Measurements from ENCODE around the gene XRCC1.

The XRCC1 gene

DNA sequence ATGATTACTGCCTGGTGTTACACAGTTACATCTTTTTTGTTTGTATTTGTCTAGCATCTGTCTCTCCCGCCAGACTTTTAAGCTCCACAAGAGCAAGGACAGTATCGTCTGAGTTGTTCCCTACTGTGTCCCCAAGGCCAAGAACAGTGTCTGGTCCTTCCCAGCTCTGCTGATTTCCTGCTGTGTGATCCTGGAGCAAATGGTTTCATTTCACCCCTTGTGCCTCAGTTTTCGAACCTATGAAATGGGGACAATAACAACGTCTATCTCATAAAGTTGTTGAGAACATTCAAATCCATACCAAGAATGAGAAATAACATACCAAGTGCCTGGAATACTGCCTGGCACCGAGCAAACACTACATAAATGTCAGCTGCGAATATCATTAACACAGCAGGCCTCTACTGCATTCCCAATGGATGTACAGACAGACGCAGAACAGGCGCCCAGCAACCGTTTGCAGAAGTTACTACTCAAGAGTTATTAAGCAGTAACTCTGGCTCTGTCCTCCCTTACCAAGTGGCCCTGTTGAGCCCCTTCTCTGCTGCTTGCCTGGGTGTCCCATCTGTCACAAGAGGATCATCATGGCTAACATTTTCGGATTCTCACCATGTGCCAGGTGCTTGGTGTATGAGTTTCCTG lies 11.4 kb downstream of the XRCC1 start:
- no peaks in the 10 kb centered on the region for H3K4me1 ChIP-seq (ENCODE audit: control insufficient read depth, insufficient read depth, low read length)
- no peaks in the 10 kb centered on the region for H3K27me3 ChIP-seq (ENCODE audit: control insufficient read depth, insufficient read depth, low read length)
- H3K36me3 ChIP-seq (ENCODE audit: control insufficient read depth, insufficient read depth, low read length) = peaks cover 12% of the 10 kb centered on the region
- no peak overlapping the region for H3K4me3 ChIP-seq (ENCODE audit: low read depth, low read length)
- H3K9me3 ChIP-seq (ENCODE audit: control insufficient read depth, insufficient read depth, low read length) = no peaks in the 10 kb centered on the region
- no peak overlapping the region for H3K9ac ChIP-seq (ENCODE audit: low read depth, low read length)

DNA sequence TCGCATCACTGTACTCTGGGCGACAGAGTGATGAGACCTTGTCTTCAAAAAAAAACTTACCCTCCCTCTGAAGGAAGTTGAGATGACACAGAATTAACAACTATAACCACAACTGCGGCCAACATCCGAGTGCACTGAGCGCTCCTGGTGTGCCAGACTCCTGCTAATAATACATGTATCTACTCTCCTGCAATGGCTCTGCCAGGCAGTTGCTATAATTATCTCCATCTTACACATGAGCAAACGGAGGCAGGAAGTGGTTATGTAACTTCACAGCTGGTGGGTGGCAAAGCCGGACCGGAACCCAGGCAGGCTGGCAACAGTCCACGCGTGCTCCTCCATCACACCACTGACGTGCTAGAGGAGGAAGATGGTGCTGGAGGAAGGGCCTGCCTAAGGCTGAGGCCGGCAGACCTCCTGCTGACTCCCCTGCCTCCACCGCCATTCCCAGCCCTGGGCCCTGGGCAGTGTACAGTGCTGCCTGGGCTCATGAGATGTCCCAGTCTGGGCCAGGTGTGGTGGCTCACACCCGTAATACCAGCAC lies 12.6 kb downstream of the XRCC1 start:
- no peak overlapping the region for H3K9ac ChIP-seq (ENCODE audit: low read depth, low read length)
- no peaks in the 10 kb centered on the region for H3K27me3 ChIP-seq (ENCODE audit: control insufficient read depth, insufficient read depth, low read length)
- no peaks in the 10 kb centered on the region for H3K9me3 ChIP-seq (ENCODE audit: control insufficient read depth, insufficient read depth, low read length)
- H3K4me3 ChIP-seq (ENCODE audit: low read depth, low read length) = no peak overlapping the region
- no peaks in the 10 kb centered on the region for H3K4me1 ChIP-seq (ENCODE audit: control insufficient read depth, insufficient read depth, low read length)
- H3K36me3 ChIP-seq (ENCODE audit: control insufficient read depth, insufficient read depth, low read length) = peaks cover 12% of the 10 kb centered on the region

DNA sequence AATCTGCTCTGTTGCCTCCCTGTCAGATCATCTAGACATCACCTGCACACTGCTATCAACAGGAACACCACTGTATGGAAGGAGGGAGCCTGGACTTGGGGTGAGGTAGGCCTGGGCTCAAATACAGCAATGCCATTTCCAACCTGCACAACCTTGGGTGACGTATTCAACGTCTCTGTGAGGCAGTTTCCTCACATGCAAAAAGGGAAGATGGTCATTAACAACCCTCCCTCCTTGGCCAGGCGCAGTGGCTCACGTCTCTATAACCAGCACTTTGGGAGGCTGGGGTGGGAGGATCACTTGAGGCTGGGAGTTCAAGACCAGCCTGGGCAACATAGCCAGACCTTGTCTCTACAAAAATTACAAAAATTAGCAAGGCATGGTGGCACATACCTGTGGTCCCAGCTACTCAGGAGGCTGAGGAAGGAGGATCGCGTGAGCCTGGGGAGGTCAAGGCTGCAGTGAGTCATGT lies 13.1 kb downstream of the XRCC1 start:
- no peaks in the 10 kb centered on the region for H3K4me1 ChIP-seq (ENCODE audit: control insufficient read depth, insufficient read depth, low read length)

GRCh38 chr19:43561139-43561970 lies 14.0 kb downstream of the XRCC1 start:
- H3K4me1 ChIP-seq (ENCODE audit: control insufficient read depth, insufficient read depth, low read length) = no peaks in the 10 kb centered on the region

More for the DNA sequence above, 13.1 kb downstream of the XRCC1 start:
- H3K4me3 ChIP-seq (ENCODE audit: low read depth, low read length) = no peak overlapping the region
- H3K36me3 ChIP-seq (ENCODE audit: control insufficient read depth, insufficient read depth, low read length) = peaks cover 12% of the 10 kb centered on the region
- no peak overlapping the region for H3K9ac ChIP-seq (ENCODE audit: low read depth, low read length)
- no peaks in the 10 kb centered on the region for H3K27me3 ChIP-seq (ENCODE audit: control insufficient read depth, insufficient read depth, low read length)
- no peaks in the 10 kb centered on the region for H3K9me3 ChIP-seq (ENCODE audit: control insufficient read depth, insufficient read depth, low read length)

DNA sequence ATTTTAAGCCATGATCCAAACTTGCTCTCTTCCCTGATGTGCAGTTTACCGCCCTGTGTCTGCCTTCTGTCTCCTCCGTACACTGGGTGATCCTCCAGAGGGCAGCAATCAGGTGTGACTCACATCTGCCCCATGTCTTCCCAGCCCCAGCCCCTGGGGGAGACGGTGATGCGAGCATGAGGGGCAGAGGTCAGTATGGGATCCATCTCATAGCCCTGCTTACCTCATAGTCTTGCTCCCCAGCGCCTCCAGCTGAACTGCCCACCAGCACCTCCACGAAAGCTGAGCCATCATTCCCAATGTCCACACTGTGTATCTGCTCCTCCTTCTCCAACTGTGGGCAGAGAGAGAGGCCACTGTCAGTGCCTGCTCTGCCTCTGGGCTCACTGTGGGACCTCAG lies 14.6 kb downstream of the XRCC1 start:
- no peak overlapping the region for H3K9ac ChIP-seq (ENCODE audit: low read depth, low read length)
- H3K4me3 ChIP-seq (ENCODE audit: low read depth, low read length) = no peak overlapping the region
- H3K36me3 ChIP-seq (ENCODE audit: control insufficient read depth, insufficient read depth, low read length) = peaks cover 12% of the 10 kb centered on the region
- H3K27me3 ChIP-seq (ENCODE audit: control insufficient read depth, insufficient read depth, low read length) = no peaks in the 10 kb centered on the region
- no peaks in the 10 kb centered on the region for H3K4me1 ChIP-seq (ENCODE audit: control insufficient read depth, insufficient read depth, low read length)
- no peaks in the 10 kb centered on the region for H3K9me3 ChIP-seq (ENCODE audit: control insufficient read depth, insufficient read depth, low read length)

More at GRCh38 chr19:43561139-43561970, 14.0 kb downstream of the XRCC1 start:
- no peaks in the 10 kb centered on the region for H3K27me3 ChIP-seq (ENCODE audit: control insufficient read depth, insufficient read depth, low read length)
- H3K4me3 ChIP-seq (ENCODE audit: low read depth, low read length) = no peak overlapping the region
- H3K9me3 ChIP-seq (ENCODE audit: control insufficient read depth, insufficient read depth, low read length) = no peaks in the 10 kb centered on the region
- H3K36me3 ChIP-seq (ENCODE audit: control insufficient read depth, insufficient read depth, low read length) = peaks cover 12% of the 10 kb centered on the region
- no peak overlapping the region for H3K9ac ChIP-seq (ENCODE audit: low read depth, low read length)

- Histone ChIP-seq H3K4me1 (ENCODE audit: control insufficient read depth, insufficient read depth, low read length) (no peaks in the 10 kb centered on the region), H3K4me3 (ENCODE audit: low read depth, low read length) (no peak overlapping the region), H3K9ac (ENCODE audit: low read depth, low read length) (no peak overlapping the region), H3K27me3 (ENCODE audit: control insufficient read depth, insufficient read depth, low read length) (no peaks in the 10 kb centered on the region), H3K9me3 (ENCODE audit: control insufficient read depth, insufficient read depth, low read length) (no peaks in the 10 kb centered on the region), H3K36me3 (ENCODE audit: control insufficient read depth, insufficient read depth, low read length) (peaks cover 29% of the 10 kb centered on the region)
Measured at GRCh38 chr19:43555185-43555770, 20.0 kb downstream of the XRCC1 start.

DNA sequence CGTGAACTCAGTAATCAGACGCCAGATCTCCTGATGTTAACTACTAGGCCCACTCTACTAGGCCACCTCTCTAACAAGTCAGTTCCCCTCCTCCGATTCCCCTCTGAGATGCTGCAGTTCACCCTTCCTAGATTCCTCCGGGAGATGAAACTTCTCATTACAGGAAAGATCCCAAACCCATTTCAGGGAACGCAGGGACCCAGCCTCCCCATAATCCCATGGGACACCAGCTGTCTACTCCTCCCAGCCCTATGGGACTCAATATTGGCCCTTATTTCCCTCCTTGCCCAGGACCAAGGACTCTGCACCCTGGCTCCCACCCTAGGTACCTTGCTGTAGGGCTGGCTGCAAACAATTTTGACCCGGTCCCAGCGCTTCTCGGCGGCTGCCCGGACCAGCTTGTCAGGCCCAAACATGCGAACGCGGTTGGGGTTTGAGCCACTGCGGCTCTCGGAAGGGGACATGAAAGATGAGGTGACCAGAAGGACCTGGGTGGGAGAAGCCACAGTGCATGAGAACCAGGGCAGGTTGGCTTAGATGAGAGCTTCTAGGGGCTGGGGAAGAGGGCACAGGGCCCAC lies 20.9 kb downstream of the XRCC1 start:
- no peaks in the 10 kb centered on the region for H3K9me3 ChIP-seq (ENCODE audit: control insufficient read depth, insufficient read depth, low read length)
- H3K27me3 ChIP-seq (ENCODE audit: control insufficient read depth, insufficient read depth, low read length) = no peaks in the 10 kb centered on the region
- no peaks in the 10 kb centered on the region for H3K4me1 ChIP-seq (ENCODE audit: control insufficient read depth, insufficient read depth, low read length)
- no peak overlapping the region for H3K4me3 ChIP-seq (ENCODE audit: low read depth, low read length)
- H3K36me3 ChIP-seq (ENCODE audit: control insufficient read depth, insufficient read depth, low read length) = peaks cover 34% of the 10 kb centered on the region
- no peak overlapping the region for H3K9ac ChIP-seq (ENCODE audit: low read depth, low read length)

GRCh38 chr19:43553656-43554055 lies 21.7 kb downstream of the XRCC1 start:
- Histone ChIP-seq H3K36me3 (ENCODE audit: control insufficient read depth, insufficient read depth, low read length) (peaks cover 34% of the 10 kb centered on the region), H3K4me3 (ENCODE audit: low read depth, low read length) (no peak overlapping the region), H3K4me1 (ENCODE audit: control insufficient read depth, insufficient read depth, low read length) (no peaks in the 10 kb centered on the region), H3K9me3 (ENCODE audit: control insufficient read depth, insufficient read depth, low read length) (no peaks in the 10 kb centered on the region), H3K27me3 (ENCODE audit: control insufficient read depth, insufficient read depth, low read length) (no peaks in the 10 kb centered on the region), H3K9ac (ENCODE audit: low read depth, low read length) (no peak overlapping the region)

- no peaks in the 10 kb centered on the region for H3K4me1 ChIP-seq (ENCODE audit: control insufficient read depth, insufficient read depth, low read length)
- H3K27me3 ChIP-seq (ENCODE audit: control insufficient read depth, insufficient read depth, low read length) = no peaks in the 10 kb centered on the region
- no peaks in the 10 kb centered on the region for H3K9me3 ChIP-seq (ENCODE audit: control insufficient read depth, insufficient read depth, low read length)
- H3K4me3 ChIP-seq (ENCODE audit: low read depth, low read length) = no peak overlapping the region
- no peak overlapping the region for H3K9ac ChIP-seq (ENCODE audit: low read depth, low read length)
- peaks cover 34% of the 10 kb centered on the region for H3K36me3 ChIP-seq (ENCODE audit: control insufficient read depth, insufficient read depth, low read length)
Measured at GRCh38 chr19:43552616-43553015, 22.7 kb downstream of the XRCC1 start.

DNA sequence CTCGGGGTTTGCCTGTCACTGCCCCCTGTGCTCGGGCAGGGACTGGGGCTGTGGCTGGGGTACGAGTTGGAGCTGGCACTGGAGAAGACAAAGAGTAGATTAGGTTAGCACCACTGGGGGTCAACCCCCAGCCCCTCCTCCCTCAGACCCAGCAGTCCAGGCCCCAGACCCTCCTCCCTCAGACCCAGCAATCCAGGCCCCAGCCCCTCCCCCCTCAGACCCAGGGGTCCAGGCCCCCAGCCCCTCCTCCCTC lies 23.2 kb downstream of the XRCC1 start:
- Histone ChIP-seq H3K4me1 (ENCODE audit: control insufficient read depth, insufficient read depth, low read length) (no peaks in the 10 kb centered on the region), H3K36me3 (ENCODE audit: control insufficient read depth, insufficient read depth, low read length) (peaks cover 36% of the 10 kb centered on the region), H3K4me3 (ENCODE audit: low read depth, low read length) (no peak overlapping the region), H3K9ac (ENCODE audit: low read depth, low read length) (no peak overlapping the region), H3K9me3 (ENCODE audit: control insufficient read depth, insufficient read depth, low read length) (no peaks in the 10 kb centered on the region), H3K27me3 (ENCODE audit: control insufficient read depth, insufficient read depth, low read length) (no peaks in the 10 kb centered on the region)

- Histone ChIP-seq H3K4me1 (ENCODE audit: control insufficient read depth, insufficient read depth, low read length) (no peaks in the 10 kb centered on the region), H3K4me3 (ENCODE audit: low read depth, low read length) (no peak overlapping the region), H3K9me3 (ENCODE audit: control insufficient read depth, insufficient read depth, low read length) (no peaks in the 10 kb centered on the region), H3K27me3 (ENCODE audit: control insufficient read depth, insufficient read depth, low read length) (no peaks in the 10 kb centered on the region), H3K9ac (ENCODE audit: low read depth, low read length) (no peak overlapping the region), H3K36me3 (ENCODE audit: control insufficient read depth, insufficient read depth, low read length) (peaks cover 36% of the 10 kb centered on the region)
Measured at GRCh38 chr19:43551399-43552197, 23.7 kb downstream of the XRCC1 start.

All from iPS-15b (cell line).